GM18511 (cell line): ENCODE measurements around the gene TDP1.
"Not testable (repeated sequence)": the region's sequence is repeated elsewhere in the genome, so short reads cannot be mapped to it uniquely, and the experiment has no call there.

ENCODE experiments used
- ATAC-seq: cut with Tn5 transposase; IDR thresholded peaks from one replicate; pipeline ENCODE4 v1.9.1; 2021; ENCODE audit warnings: mild to moderate bottlenecking, moderate library complexity; ENCODE audit not compliant: unreplicated experiment

Gene TDP1

GRCh38 chr14:90089486-90089885 is 133.8 kb downstream of the TDP1 start:
- ATAC-seq = not testable (repeated sequence)

DNA sequence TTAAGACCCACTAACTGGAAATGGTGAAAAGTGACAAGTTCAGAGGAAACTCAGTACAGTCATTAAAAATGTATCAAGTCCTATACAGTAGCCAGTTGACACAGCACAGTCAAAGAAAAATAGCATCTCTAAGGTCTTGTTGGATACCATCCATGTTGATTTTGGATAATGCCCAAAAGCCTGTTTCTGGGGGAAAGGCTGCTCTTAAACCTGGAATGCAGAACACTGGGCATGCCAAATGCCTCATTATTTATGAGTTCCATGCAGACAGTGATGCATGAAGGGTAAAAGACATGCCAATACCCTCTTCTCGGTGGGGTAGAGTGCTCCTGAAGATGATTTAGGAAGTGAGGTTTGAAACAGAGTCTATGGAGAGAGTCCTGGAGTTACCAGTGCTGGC is 135.7 kb downstream of the TDP1 start:
- no peak for ATAC-seq

DNA sequence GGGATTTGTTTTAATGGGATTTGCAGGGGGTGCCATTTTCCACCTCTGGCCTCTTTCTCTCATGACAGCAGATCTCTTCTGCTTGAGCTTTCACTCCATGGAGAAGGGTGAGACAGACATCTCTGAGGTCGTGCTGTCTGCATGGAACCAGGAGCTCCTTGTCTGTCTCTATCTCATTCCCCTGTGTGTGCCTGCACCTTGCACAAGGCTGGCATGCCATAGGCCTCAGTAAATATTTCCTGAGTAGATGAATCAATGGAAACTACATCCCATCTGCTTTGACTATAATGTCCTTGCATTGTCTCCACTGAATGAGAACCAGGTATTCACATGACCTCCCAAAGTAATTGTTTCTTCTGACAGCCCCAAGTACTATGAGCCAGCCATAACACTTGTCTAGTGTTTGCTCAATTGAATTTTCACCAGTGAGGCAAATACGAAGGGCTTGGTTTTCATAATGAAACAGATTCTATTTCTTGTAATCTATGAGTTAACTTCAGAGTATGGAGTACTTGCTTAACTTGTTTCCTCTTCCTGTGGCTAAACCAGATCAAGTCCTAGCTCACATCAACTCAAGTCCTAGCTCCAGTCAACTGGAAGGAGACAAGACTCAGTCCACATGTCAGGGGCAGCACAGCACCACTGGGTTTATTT is 138.3 kb downstream of the TDP1 start:
- ATAC-seq = no peak
